ENCODE measurements around the gene SH3GL1.
A peak's percentile ranks its signal among the peaks of the same experiment; 100 is the strongest.

Gene SH3GL1

GRCh38 chr19:4338441-4339355 is 61.6 kb downstream of the SH3GL1 start, which contains the start of gene STAP2:
Gene STAP2 (minus strand): TSS chr19:4338827. CDS start chr19:4338753, 74 bp downstream.
- DNase-seq: peak; percentile 16

- DNase-seq: no peak
These were observed 62.4 kb downstream of the SH3GL1 start for GRCh38 chr19:4337906-4338440.

GRCh38 chr19:4334929-4335570 is 65.3 kb downstream of the SH3GL1 start:
- no peak for DNase-seq

DNA sequence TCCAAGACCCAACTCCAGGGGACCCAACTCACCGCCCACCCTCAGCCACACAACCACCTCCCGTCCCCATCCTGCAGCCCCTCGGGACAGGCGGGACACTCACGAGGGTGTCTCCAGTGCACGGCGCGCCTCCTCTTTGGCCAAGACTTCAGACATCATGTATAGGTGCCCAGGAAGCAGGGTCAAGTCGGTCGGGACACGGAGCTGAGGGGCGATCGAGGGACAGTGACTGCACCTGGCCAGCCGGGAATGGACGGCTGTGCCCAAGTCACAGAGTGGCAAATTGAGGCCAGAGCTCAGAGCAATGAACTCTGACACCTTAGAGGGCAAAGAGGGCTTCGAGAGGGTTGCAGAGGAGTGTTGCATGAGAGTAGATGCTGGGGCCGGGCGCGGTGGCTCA is 70.5 kb downstream of the SH3GL1 start:
- DNase-seq: no peak

DNA sequence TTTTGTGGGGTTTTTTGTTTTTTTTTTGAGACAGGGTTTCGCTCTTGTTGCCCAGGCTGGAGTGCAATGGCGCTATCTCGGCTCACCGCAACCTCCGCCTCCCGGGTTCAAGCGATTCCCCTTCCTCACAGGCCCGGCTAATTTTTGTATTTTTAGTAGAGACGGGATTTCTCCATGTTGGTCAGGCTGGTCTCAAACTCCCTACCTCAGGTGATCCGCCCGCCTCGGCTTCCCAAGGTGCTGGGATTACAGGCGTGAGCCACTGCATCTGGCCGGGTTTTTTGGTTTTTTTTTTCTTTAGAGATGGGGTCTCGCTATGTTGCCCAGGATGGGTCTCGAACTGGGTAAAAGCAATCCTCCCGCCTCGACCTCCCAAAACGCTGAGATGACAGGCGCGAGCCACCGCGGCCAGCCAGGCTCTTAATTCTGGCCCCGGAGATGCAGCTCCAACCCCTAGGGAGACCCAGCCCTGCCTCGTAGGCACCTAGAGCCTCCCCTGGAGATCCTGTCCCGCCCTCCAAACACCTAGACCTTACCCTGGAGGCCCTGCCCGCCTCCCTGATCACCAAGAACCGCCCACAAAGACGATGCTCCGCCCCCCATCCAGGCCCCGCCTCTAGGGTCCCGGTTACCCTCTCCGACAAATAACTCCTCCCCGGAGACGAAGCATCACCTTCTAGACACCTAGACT is 71.2 kb downstream of the SH3GL1 start:
- DNase-seq: peak; percentile 46

- DNase-seq: peak; percentile 96
These were observed 71.9 kb downstream of the SH3GL1 start for GRCh38 chr19:4328243-4328990.

- no peak for DNase-seq
These were observed 72.5 kb downstream of the SH3GL1 start for GRCh38 chr19:4327877-4328242.

DNA sequence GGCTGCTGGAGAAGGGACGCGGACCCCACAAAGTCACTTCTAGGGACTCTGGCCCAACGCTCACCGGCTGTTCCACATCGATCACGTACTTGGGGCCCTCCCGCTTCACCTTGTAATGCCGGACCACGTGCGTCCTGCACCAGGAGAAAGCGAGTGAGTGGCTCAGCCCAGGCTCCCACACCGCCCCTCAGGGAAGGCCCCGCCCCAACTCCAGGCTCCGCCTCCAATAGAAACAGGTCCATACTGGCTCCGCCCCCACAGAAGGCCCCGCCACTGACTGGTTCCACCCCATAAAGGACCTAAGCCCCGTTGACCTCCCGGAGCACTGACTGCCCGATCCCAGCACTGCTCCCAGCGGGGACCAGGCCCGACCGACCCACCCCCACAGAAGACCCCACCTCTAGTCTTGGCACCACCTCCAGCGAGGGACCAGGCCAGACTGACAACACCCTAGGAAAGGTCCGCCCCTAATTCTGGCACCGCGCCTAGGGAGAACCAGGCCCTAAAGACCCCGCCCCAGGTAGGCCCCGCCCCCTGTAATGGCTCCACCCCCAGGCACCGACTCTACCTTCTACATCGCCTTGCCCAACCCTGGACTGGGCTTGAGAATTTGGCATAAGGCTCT is 73.0 kb downstream of the SH3GL1 start:
- DNase-seq: peak; percentile 82

DNA sequence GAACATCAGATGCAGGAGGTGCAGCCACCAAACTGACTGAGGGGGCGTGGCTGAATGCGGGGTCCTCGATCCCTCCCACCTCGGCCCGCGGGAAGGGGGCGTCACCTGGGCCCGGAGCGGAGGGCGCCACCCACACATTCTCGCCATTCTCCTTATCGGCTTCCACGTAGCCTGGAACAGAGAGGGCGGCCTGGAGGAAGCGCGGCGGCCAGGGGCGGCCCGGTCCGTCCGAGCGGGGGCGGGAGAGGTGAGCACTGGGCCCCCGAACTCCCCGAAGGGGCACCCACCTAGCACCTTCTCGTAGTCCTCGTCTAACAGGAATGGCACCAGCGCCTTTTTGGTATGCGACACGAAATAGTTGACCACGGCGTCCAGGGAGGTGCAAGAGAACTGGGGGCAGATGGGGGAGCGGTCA is 73.5 kb downstream of the SH3GL1 start:
- peak; percentile 42 for DNase-seq

- DNase-seq: no peak
These were observed 74.0 kb downstream of the SH3GL1 start for GRCh38 chr19:4326215-4326836.

DNA sequence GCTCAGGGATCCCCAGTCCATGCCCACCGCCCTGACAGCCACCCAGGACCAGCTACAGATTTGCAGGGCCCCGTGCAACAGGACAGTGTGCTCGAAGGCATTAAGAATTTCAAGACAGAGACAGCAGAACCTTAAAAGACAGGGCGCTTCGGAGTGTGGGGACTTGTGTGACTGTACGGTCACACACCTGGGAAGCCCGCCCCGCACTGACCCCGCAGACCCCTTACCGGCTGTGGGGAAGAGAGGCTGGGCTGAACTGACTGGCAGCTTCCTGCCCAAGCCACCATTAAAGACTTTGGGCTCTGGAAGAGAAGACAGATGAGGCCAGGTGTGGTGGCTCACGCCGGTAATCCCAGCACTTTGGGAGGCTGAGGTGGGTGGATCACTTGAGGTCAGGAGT is 76.1 kb downstream of the SH3GL1 start:
- DNase-seq: no peak

DNA sequence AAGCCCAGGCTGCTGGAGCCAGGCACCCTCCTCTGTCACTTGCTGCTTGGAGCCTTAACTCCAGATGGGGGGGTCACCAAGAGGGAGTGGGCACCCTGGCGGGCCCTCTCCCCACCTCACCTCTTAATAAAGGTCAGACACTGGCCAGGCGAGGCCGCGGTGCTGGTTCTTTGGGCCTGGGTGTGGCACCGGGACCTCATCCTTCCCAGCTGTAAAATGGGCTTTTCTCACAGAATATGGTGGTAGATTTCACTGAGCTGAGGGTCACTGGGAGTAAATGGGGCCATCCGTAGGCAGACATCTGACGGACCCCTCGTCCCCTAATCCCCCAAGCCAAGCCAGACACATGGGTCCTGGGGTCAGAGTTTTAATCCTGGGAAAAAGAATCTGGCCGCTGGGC is 76.7 kb downstream of the SH3GL1 start:
- DNase-seq: no peak

- no peak for DNase-seq
These were observed 77.2 kb downstream of the SH3GL1 start for GRCh38 chr19:4322942-4323665.

DNA sequence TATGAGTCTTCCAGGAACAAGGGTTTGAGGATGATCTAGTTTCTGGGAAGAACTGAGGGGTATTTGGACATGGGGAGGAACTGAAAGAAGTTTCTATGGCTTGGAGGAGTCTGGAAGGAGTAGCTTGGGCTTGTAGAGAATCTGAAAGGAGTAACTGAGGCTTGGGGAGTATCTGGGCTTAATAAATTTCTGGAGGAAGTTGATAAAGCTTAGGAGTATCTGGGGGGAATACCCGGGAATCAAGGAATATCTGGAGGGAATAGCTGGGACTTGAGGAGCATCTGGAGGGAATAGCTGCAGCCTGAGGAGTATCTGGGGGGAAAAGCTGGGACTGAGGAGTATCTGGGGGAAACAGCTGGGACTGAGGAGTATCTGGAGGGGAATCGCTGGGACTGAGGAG is 79.9 kb downstream of the SH3GL1 start:
- no peak for DNase-seq

DNA sequence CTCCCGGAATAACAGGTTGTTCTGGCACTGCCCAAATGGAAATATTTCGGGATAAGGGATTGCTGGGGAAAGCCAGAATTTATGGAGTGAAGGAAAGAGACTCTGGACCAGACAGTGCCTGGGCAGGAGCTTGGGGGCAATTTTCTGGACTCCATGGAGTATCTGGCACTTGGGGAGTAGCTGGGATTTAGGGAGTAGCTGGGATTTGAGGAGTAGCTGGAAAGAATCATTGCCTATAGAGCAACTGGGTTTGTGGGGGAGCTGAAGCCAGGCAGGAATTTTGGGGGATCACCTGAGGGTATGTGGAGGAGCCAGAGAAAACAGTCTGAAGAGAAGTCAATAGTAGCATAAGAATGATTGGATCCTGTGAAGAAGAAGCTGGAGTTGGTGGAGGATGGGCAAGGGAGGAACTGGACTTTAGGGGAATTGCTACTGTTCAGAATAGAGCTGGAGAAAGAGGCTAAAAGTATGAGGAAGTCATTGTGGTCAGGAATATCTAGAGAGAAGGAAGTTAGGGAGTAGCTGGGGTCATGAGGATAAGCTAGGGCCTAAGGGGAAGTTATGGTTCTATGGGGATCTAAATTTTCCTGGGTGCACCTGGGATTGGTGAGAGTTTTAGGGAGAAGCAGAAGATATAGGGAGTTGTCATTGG is 81.2 kb downstream of the SH3GL1 start:
- no peak for DNase-seq

- no peak for DNase-seq
These were observed 81.9 kb downstream of the SH3GL1 start for GRCh38 chr19:4318460-4318859.

DNA sequence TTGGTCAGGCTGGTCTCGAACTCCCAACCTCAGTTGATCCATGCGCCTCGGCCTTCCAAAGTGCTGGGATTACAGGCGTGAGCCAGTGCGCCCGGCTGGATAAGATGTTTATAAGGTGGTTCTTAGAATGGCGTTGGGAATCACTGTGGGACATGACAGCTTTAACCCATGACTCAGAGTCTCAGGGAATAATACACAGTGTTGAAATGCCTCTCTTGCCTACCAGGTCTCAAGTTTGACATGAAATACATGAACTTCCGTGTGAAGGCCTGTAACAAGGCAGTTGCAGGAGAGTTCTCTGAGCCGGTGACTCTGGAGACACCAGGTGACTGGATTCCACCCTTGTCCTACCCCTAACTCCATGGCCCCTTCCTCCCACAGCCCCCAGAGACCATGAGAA is 83.4 kb downstream of the SH3GL1 start:
- DNase-seq: no peak

DNA sequence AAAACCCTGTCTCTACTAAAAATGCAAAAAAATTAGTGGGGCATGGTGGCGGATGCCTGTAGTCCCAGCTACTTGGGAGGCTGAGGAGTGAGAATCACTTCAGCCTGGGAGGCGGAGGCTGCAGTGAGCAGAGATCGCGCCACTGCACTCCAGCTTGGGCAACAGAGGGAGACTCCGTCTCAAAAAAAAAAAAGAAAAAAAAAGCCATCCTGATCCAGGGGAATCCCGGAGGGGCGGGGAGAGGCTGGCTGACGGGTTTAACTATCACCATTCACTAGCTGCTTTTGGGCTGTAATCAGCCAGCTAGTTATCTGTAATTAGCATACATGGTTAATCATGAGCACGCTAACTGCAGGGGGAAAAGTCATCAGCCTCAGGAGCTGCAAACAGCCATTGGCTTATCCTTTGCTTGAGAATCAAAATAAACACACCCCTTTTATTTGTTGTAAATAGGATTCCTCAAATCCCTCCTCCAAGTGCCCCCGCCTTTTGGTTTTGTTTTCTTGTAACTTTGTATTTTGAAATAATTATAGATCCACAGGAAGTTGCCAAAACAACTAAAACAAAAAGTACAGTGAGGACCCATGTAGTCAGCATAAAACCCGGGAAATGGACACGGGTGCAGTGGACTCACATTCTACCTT is 86.4 kb downstream of the SH3GL1 start:
- DNase-seq: no peak
